Fibroblast of villous mesenchyme (primary cell): ENCODE results near the gene HIPK1. TPM values are rescaled to one million over a fixed set of nuclear protein-coding genes. Genes with fewer than 3 reads are reported as not detected.

ENCODE experiments used
- DNase-seq: peaks from one replicate; pipeline ENCODE4 v3.0.0-alpha.2; 2010; ENCODE audit warnings: low read depth
- H3K4me3 ChIP-seq: 2 replicates; pipeline ENCODE4 v1.5.1; 2011; ENCODE audit warnings: low read depth, mild to moderate bottlenecking, low read length
- total RNA-seq: library from RNA; depleted of rRNA; stranded (reverse); fragments of >200 nt; gene quantifications from 2 replicates; pipeline ENCODE4 v1.2.3, GENCODE V29; 2012
- TF ChIP-seq, protein P1 (sequence below): IDR thresholded peaks from 2 replicates; pipeline ENCODE4 v1.5.1; 2012; ENCODE audit warnings: low read depth, mild to moderate bottlenecking, low read length; ENCODE audit not compliant: insufficient read depth

The HIPK1 gene
- total RNA-seq, 1 donor: 32.4 TPM

DNA sequence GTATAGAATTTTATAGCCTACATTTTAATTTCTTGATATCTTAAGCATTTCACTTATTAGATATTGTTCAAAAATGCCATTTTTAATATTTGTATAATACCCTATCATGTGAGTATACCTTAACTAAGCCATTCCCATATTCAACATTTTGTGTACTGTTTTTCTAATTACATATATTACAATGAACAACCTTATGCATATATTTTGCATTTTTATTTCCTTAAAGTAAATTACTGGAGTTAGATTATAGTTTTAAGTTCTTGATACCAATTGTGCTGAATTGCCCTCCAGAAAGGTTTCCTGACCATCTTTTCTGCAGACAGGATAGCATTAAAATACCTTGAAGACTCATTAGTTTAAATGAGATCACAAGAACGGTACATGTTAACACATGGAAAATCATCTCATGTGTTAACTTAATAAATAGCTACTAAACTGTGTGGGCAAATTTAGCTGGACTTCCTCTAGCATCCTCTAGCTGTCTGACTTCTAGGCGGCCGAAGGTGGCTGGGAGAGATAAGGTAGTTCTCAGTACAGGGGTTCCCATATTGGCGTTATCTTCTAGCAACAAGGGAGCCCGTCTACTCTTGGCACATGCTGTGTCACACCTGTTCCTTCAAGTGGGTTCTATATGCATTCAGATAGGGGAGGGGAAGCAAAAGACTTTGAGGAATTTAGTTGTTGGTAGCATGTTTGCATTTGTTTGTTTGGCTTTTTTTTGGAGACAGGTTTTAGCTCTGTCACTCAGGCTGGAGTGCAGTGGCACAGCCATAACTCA lies 15.0 kb upstream of the HIPK1 start:
- DNase-seq: no peak
- H3K4me3 ChIP-seq: no peak overlapping the region
- TF ChIP-seq, protein P1, sequence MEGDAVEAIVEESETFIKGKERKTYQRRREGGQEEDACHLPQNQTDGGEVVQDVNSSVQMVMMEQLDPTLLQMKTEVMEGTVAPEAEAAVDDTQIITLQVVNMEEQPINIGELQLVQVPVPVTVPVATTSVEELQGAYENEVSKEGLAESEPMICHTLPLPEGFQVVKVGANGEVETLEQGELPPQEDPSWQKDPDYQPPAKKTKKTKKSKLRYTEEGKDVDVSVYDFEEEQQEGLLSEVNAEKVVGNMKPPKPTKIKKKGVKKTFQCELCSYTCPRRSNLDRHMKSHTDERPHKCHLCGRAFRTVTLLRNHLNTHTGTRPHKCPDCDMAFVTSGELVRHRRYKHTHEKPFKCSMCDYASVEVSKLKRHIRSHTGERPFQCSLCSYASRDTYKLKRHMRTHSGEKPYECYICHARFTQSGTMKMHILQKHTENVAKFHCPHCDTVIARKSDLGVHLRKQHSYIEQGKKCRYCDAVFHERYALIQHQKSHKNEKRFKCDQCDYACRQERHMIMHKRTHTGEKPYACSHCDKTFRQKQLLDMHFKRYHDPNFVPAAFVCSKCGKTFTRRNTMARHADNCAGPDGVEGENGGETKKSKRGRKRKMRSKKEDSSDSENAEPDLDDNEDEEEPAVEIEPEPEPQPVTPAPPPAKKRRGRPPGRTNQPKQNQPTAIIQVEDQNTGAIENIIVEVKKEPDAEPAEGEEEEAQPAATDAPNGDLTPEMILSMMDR: no peak

DNA sequence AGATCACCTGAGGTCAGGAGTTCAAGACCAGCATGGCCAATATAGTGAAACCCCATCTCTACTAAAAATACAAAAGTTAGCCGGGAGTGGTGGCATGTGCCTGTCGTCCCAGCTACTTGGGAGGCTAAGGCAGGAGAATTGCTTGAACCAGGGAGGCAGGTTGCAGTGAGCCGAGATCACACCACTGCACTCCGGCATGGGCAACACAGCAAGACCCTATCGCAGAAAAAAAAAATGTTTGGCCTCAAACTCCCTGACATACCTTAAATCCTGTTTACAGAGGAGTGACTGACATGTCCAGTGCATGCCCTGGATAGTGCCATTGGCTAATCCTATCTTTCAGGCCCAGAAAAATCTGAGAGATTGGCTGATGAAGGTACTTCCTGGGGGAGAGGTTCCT lies 12.2 kb upstream of the HIPK1 start:
- no peak for DNase-seq
- H3K4me3 ChIP-seq: no peak overlapping the region
- TF ChIP-seq, protein P1: no peak

- TF ChIP-seq, protein P1: no peak
- DNase-seq: peak; percentile 13
- H3K4me3 ChIP-seq: no peak overlapping the region
Measured at GRCh38 chr1:113917400-113918082, 11.6 kb upstream of the HIPK1 start.

GRCh38 chr1:113918243-113918642 lies 10.9 kb upstream of the HIPK1 start:
- no peak overlapping the region for H3K4me3 ChIP-seq
- TF ChIP-seq, protein P1: no peak
- no peak for DNase-seq

GRCh38 chr1:113922957-113923356 lies 6.2 kb upstream of the HIPK1 start:
- TF ChIP-seq, protein P1: no peak
- H3K4me3 ChIP-seq: no peak overlapping the region
- DNase-seq: no peak

DNA sequence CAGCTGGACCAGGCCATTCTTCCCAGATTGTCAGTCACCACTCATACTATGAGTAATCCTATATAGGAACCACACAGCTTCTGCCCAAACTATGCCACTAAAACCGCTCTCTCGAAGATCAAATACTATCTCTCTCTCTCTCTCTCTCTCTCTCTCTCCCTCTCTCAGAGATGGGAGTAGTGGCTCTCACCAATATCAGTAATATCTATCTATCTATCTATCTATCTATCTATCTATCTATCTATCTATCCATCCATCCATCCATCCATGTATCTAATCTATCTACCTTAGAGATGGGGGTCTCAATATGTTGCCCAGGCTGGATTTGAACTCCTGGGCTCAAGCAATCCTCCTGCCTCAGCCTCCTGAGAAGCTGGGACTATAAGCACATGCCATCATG lies 4.7 kb upstream of the HIPK1 start:
- H3K4me3 ChIP-seq: no peak overlapping the region
- DNase-seq: no peak
- TF ChIP-seq, protein P1: no peak
